ENCODE results near the gene HCFC2. TPM values are rescaled to one million over a fixed set of nuclear protein-coding genes. Genes with fewer than 3 reads are reported as not detected.

Gene HCFC2
- total RNA-seq, 1 donor from 2014 or later = 10.3 TPM

DNA sequence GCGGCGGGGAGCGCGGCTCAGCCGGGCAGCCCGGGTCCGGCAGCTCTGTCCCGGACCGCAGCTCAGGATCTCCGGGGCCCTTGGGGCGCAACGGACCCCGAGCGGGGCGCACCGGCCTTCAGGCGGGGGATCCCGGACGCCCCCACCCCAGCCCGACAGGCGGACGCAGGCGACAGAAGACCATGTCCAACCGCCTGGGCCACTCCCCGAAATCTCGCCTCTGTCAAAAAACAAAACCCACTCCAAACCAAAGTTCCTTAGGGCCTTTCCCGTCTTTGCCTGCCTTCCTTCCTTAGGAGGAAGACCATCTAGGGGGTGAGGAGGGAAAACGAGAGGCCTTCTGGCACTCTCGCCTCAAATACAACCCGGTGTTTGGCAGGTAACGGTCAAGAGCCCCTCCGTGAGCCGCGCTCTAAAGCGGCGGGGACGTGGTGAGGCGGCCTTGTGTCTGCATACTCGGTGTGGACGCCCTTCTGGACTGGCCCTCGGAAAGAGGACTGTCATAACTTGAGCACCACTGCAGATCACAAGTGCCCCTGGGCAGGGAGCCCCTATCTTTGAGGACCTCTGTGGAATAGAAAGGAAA lies 604 bp downstream of the HCFC2 start:
- peaks cover 33% of the 10 kb centered on the region for H3K79me2 ChIP-seq (ENCODE audit: insufficient read depth, low read length)
- H3K4me3 ChIP-seq (ENCODE audit: insufficient read depth, low read depth, low read length) = peak overlapping the region; percentile 96
- H3K9ac ChIP-seq (ENCODE audit: low read length) = peak overlapping the region; percentile 88
- no peaks in the 10 kb centered on the region for H3K9me3 Mint-ChIP-seq (ENCODE audit: unreplicated experiment)
- H2AFZ ChIP-seq (ENCODE audit: low read depth, low read length) = peak overlapping the region; percentile 98
- H3K27ac Mint-ChIP-seq (ENCODE audit: unreplicated experiment) = peak overlapping the region; percentile 87
- peaks cover 14% of the 10 kb centered on the region for H4K20me1 ChIP-seq (ENCODE audit: insufficient read depth, low read length)
- no peaks in the 10 kb centered on the region for H3K27me3 Mint-ChIP-seq (ENCODE audit: low read depth, unreplicated experiment)
- peaks cover 17% of the 10 kb centered on the region for H3K4me1 Mint-ChIP-seq (ENCODE audit: low read depth, unreplicated experiment)
- no peaks in the 10 kb centered on the region for H3K9me3 ChIP-seq (ENCODE audit: insufficient read depth, low read depth, low read length)
- H3K4me3 Mint-ChIP-seq (ENCODE audit: unreplicated experiment) = peak overlapping the region; percentile 94
- H3K27ac ChIP-seq (ENCODE audit: low read depth, low read length) = peak overlapping the region; percentile 80
- no peak for TF ChIP-seq EZH2 (IDR thresholded peaks at IDR 0.05; ENCODE audit: insufficient read depth, low read length)
- TF ChIP-seq, protein P1, sequence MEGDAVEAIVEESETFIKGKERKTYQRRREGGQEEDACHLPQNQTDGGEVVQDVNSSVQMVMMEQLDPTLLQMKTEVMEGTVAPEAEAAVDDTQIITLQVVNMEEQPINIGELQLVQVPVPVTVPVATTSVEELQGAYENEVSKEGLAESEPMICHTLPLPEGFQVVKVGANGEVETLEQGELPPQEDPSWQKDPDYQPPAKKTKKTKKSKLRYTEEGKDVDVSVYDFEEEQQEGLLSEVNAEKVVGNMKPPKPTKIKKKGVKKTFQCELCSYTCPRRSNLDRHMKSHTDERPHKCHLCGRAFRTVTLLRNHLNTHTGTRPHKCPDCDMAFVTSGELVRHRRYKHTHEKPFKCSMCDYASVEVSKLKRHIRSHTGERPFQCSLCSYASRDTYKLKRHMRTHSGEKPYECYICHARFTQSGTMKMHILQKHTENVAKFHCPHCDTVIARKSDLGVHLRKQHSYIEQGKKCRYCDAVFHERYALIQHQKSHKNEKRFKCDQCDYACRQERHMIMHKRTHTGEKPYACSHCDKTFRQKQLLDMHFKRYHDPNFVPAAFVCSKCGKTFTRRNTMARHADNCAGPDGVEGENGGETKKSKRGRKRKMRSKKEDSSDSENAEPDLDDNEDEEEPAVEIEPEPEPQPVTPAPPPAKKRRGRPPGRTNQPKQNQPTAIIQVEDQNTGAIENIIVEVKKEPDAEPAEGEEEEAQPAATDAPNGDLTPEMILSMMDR (IDR thresholded peaks at IDR 0.05; ENCODE audit: insufficient read depth, low read depth, low read length) = no peak
- no peaks in the 10 kb centered on the region for H3K36me3 Mint-ChIP-seq (ENCODE audit: low read depth, unreplicated experiment)
- no peaks in the 10 kb centered on the region for H3K27me3 ChIP-seq (ENCODE audit: insufficient read depth, low read length)
- H3K4me2 ChIP-seq (ENCODE audit: low read length) = peak overlapping the region; percentile 95
- H3K4me1 ChIP-seq (ENCODE audit: insufficient read depth, low read length) = peaks cover 11% of the 10 kb centered on the region
- no peak for DNase-seq (ENCODE audit: low read depth)
- peaks cover 8% of the 10 kb centered on the region for H3K36me3 ChIP-seq (ENCODE audit: insufficient read depth, low read length)
- FAIRE-seq = no peak

DNA sequence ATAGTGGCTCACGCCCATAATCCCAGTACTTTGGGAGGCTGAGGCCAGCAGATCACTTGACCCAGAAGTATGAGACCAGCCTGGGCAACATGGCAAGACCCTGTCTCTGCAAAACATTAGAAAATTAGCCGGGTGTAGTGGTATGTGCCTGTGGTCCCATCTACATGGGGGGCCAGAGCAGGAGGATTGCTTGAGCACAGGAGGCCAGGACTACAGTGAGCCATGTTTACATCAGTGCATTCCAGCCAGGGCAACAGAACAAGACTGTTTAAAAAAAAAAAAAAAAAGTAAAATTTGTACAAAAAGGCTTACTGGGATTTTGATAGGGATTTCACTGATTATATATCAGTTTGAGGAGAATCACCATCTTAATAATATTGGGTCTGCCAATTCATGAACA lies 7.8 kb downstream of the HCFC2 start:
- FAIRE-seq = no peak
- peaks cover 13% of the 10 kb centered on the region for H3K36me3 ChIP-seq (ENCODE audit: insufficient read depth, low read length)
- no peaks in the 10 kb centered on the region for H3K9me3 ChIP-seq (ENCODE audit: insufficient read depth, low read depth, low read length)

DNA sequence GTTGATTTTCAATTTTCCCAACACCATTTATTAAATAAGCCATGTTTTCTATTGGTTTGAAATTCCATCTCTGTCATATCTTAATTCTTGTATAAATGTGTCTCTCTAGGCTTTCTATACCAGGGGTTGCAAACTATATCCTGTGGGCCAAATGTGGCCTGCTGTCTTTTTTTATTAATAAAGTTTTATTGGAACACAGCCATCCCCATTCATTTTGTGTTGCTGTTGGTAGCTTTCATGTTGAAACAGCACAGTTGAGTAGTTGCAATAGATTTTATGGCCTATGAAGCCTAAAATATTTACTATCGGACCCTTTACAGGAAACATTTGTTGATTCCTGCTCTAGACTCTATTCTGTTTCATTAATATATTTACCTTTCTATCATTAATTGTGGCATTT lies 9.4 kb downstream of the HCFC2 start:
- FAIRE-seq (no peak), DNase-seq (ENCODE audit: low read depth) (no peak)
- no peaks in the 10 kb centered on the region for H3K9me3 Mint-ChIP-seq (ENCODE audit: unreplicated experiment)
- no peak overlapping the region for H3K27ac ChIP-seq (ENCODE audit: low read depth, low read length)
- H3K9ac ChIP-seq (ENCODE audit: low read length) = no peak overlapping the region
- H3K4me1 Mint-ChIP-seq (ENCODE audit: low read depth, unreplicated experiment) = no peaks in the 10 kb centered on the region
- no peak overlapping the region for H2AFZ ChIP-seq (ENCODE audit: low read depth, low read length)
- peaks cover 9% of the 10 kb centered on the region for H3K36me3 ChIP-seq (ENCODE audit: insufficient read depth, low read length)
- H3K9me3 ChIP-seq (ENCODE audit: insufficient read depth, low read depth, low read length) = no peaks in the 10 kb centered on the region
- H4K20me1 ChIP-seq (ENCODE audit: insufficient read depth, low read length) = peaks cover 6% of the 10 kb centered on the region
- H3K27ac Mint-ChIP-seq (ENCODE audit: unreplicated experiment) = no peak overlapping the region
- no peaks in the 10 kb centered on the region for H3K27me3 Mint-ChIP-seq (ENCODE audit: low read depth, unreplicated experiment)
- no peaks in the 10 kb centered on the region for H3K4me1 ChIP-seq (ENCODE audit: insufficient read depth, low read length)
- H3K4me3 Mint-ChIP-seq (ENCODE audit: unreplicated experiment) = no peak overlapping the region
- TF ChIP-seq, protein P1 (IDR thresholded peaks at IDR 0.05; ENCODE audit: insufficient read depth, low read depth, low read length) = no peak
- TF ChIP-seq EZH2 (IDR thresholded peaks at IDR 0.05; ENCODE audit: insufficient read depth, low read length) = no peak
- H3K4me3 ChIP-seq (ENCODE audit: insufficient read depth, low read depth, low read length) = no peak overlapping the region
- peaks cover 11% of the 10 kb centered on the region for H3K36me3 Mint-ChIP-seq (ENCODE audit: low read depth, unreplicated experiment)
- no peak overlapping the region for H3K4me2 ChIP-seq (ENCODE audit: low read length)
- H3K79me2 ChIP-seq (ENCODE audit: insufficient read depth, low read length) = peaks cover 19% of the 10 kb centered on the region
- H3K27me3 ChIP-seq (ENCODE audit: insufficient read depth, low read length) = no peaks in the 10 kb centered on the region

More for the DNA sequence above, 7.8 kb downstream of the HCFC2 start:
- no peaks in the 10 kb centered on the region for H3K4me1 ChIP-seq (ENCODE audit: insufficient read depth, low read length)
- no peak overlapping the region for H3K27ac ChIP-seq (ENCODE audit: low read depth, low read length)
- H3K36me3 Mint-ChIP-seq (ENCODE audit: low read depth, unreplicated experiment) = peaks cover 9% of the 10 kb centered on the region
- no peaks in the 10 kb centered on the region for H3K27me3 ChIP-seq (ENCODE audit: insufficient read depth, low read length)
- H3K4me1 Mint-ChIP-seq (ENCODE audit: low read depth, unreplicated experiment) = no peaks in the 10 kb centered on the region
- H3K27ac Mint-ChIP-seq (ENCODE audit: unreplicated experiment) = no peak overlapping the region
- H3K4me3 ChIP-seq (ENCODE audit: insufficient read depth, low read depth, low read length) = no peak overlapping the region
- peaks cover 24% of the 10 kb centered on the region for H3K79me2 ChIP-seq (ENCODE audit: insufficient read depth, low read length)
- TF ChIP-seq EZH2 (IDR thresholded peaks at IDR 0.05; ENCODE audit: insufficient read depth, low read length) = no peak
- TF ChIP-seq, protein P1 (IDR thresholded peaks at IDR 0.05; ENCODE audit: insufficient read depth, low read depth, low read length) = no peak
- no peak overlapping the region for H3K9ac ChIP-seq (ENCODE audit: low read length)
- peaks cover 4% of the 10 kb centered on the region for H4K20me1 ChIP-seq (ENCODE audit: insufficient read depth, low read length)
- no peak overlapping the region for H3K4me3 Mint-ChIP-seq (ENCODE audit: unreplicated experiment)
- H2AFZ ChIP-seq (ENCODE audit: low read depth, low read length) = no peak overlapping the region
- no peak overlapping the region for H3K4me2 ChIP-seq (ENCODE audit: low read length)
- no peaks in the 10 kb centered on the region for H3K9me3 Mint-ChIP-seq (ENCODE audit: unreplicated experiment)
- DNase-seq (ENCODE audit: low read depth) = no peak
- no peaks in the 10 kb centered on the region for H3K27me3 Mint-ChIP-seq (ENCODE audit: low read depth, unreplicated experiment)

Measured in astrocyte (in vitro differentiated cells and primary cell).